ENCODE measurements around the gene C12orf43.

Gene C12orf43

DNA sequence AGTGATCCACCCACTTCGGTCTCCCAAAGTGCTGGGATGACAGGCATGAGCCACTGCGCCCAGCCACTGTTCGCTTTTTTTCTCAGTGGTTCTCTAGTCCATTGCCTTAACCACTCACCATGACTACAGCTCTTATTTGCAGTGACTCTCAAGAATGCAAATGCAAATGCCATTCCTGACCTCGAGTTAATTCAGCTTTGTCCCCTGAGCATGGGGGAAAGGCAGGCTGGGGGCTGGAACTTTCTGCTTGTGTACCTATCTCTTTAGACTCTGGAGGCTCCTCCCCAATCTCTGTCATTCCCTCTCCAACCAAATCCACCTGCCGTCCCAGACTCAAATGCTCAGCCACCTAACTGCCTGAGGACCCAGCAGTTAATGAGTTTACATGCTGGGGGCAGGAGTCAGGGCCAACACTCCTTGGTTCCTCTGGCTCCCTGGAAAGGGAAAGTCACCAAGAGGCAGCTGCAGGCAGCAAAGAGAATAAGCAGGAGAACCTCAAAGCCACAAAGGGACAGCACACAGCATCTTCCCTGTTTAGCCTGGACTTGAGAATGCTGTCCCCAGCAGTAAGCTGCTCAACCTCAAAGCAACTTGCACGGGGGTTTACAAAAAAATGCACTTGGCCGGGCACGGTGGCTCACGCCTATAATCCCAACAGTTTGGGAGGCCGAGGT is 43.3 kb downstream of the C12orf43 start:
- no peak for FAIRE-seq

DNA sequence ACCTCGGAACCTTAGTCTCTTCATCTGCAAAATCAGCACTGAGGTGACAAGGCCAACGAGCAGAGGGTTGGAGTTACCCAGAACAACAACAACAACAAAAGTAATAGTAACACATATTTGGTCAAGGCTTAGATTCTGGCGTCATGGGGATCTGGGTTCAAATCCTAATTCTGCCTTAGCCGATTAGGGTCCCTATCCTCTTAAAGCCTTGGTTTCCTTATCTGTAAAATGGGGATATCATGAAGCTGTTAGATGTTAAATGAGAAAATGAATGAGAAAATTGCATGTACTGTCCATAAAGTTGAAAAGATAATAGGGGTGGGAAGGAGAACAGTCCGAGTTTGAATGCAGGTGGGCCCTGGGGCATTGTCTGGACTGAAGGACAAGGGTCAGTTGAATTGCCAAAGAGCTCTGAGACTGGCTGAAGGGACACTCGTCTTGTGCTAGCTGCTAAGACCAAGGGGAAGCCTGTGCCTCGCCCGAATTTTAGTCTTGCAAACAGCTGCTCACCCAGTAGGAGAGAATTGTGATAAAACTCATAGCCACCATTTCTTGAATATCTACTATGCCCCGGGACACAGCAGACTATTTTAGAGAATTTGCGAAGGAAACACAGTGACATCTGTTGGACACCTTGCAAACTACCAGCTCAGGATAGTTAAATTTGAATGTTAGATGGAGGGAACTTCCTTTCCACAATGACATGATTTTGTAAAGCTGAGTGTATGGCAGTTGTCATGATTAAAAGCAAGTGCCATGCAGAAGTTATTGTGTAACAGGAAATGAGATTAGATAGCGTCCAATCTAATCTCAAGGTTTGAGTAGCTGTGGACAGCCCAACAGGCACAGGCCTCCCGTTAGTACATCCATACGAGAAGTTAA is 44.7 kb downstream of the C12orf43 start:
- FAIRE-seq = no peak

DNA sequence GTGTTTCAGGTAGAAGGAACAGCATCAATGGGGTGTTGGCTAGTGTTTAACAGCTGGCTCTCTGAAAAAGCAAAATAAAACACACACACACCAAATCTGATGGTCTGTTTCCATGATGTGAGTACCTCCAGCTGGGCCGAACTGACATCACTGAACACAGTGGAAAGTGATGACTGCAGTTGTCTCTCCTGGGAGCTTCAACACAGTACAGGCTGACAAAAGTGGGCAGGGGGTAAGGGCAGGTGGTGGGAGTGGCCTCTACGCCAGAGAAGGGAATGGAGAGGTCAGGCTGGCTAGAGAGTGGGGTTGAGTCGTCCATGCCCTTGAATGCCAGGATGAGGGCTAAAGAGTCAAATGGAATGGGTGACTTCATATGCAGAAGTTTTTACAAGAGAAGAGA is 46.0 kb downstream of the C12orf43 start:
- no peak for FAIRE-seq

DNA sequence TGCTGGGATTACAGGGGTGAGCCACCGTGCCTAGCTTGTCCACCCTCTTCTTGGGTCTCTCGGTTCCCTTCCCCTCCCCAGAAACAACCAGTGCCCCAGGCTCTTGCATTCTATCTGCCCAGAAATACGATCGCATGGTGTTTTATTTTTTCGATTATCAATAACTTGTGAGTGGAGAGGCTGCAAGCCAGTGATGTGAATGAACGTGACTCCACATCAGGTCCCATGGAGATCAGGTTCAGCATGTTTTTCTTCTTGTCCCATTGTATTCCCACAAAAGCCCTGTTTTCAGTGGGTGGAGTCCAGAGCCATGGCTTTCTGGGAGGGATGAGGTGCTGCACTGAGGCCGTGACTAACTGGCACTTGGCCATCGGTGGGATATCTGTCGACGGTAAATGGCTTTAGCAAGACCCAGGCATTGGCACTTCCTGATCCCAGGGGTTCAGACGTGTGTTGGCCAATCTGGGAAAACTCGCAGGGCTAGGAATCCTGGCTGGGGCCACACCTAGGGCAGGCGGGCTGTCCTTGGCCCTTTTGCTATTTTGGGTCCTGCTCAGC is 50.7 kb downstream of the C12orf43 start:
- FAIRE-seq = no peak

DNA sequence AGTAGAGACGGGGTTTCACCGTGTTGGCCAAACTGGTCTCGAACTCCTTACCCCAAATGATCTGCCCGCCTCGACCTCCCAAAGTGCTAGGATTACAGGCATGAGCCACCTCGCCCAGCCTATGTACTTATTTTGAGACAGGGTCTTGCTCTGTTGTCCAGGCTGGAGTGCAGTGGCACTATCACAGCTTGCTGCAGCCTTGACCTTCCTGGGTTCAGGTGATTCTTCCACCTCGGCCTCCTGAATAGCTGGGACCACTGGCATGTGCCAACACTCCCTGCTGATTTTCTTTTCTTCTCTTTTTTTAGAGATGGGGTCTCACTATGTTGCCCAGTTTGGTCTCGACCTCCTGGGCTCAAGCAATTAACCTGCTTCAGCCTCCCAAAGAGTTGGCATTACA is 52.0 kb downstream of the C12orf43 start:
- FAIRE-seq = no peak

DNA sequence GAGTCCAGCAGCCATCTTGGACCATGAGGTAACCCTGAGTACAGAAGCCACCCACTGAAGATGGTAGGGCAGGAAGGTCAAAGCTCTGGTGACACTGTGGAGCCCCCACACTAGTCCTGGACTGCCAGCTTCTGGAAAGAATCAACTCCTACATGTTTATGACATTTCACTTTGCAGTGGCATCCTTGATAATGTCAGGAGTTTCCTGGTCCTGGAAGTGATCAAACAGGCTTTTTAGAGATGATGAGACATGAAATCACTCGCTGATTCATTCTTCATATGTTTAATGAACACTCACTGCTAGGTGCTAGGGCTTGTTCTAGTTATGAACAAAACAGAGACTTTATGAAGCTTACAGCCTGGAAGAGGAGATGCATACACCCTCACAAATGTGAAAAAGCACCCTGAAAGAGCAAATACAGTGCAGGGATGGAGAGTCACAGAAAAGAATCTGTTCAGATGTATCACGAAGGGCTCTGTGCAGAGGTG is 53.7 kb downstream of the C12orf43 start:
- FAIRE-seq = no peak

DNA sequence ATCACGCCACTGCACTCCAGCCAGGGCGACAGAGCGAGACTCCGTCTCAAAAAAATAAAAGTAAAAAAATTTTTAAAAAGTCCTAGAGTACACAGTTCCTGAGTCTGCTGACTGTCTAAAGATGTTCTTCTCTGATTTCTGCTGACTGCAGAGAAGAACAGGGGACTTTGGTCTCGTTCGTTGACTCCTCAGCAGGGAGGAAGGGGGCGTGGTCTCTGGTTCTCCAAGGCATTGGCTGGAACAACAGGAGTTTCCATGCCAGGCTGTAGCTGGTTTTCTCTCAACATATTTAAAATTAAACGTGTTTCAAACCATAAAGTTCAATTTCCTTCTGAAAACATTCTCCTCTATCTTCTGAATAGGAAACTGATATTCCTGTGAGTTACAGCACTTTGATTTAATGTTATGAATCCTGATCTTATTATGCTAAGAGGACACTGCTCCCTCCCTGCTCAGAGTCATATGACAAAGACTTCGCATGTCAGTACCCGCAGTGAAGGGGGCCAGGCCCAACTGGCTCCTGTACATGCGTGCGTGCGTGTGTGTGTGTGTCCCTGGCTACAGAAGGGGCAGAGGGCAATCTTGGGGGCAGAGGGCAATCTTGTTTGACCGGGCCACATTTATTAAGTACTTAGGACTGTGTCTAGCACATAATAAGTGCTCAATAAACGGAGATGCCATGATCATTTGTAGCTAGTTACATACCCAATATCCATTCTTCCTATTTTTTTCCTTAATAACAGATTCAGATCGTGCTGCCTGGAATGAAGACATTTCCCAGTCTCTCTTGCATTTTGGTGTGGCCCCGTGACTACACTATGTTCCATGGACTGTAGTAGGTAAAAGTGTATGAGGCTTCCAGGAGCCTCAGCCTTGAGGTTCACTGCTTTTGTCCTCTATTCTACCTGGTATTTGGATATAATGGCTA is 54.4 kb downstream of the C12orf43 start:
- FAIRE-seq = no peak

DNA sequence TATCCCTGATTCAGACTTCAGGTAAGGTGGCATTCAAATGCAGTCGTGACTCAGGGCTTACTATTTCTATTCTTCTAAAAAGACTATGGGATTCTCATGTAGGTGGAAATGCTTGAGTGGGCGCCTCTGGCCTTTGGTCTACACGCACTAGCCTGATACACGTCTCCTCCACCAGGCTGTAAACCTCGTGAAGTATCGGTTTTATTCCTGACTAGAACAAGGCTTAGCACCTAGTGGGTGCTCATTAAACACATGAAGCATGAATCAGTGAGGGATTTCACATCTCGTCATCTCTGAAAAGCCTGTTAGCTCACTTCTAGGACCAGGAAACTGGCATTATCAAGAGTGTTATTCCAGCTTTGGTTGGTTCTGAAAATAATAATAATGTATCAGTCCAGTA is 55.6 kb downstream of the C12orf43 start:
- FAIRE-seq = no peak

DNA sequence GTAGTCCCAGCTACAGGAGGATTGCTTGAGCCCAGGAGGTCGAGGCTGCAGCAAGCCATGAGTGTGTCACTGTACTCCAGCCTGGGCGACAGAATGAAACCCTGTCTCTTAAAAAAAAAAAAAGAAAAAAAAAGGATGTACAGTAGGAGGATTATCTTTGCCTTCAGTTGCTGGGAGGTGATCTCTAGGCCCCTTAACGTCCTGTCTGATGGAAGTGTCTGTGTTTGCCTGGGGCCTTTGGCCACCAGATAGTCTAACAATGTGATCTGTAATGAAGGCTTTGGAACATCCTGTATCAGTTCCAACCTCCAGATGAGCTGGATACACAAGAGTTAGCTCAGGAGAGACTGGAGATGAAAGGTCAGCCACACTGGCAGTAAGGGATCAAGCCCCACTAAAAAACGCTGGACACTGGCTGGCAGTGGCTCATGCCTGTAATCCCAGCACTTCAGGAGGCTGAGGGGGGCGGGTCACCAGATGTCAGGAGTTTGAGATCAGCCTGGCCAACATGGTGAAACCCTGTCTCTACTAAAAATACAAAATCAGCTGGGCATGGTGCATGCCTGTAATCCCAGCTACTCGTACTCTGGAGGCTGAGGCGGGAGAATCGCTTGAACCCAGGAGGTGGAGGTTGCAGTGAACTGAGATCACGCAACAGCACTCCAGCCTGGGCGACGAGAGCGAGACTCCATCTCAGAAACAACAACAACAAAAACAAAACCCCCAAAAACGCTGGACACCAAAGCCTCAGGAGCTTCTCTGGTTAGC is 57.0 kb downstream of the C12orf43 start:
- FAIRE-seq = no peak

DNA sequence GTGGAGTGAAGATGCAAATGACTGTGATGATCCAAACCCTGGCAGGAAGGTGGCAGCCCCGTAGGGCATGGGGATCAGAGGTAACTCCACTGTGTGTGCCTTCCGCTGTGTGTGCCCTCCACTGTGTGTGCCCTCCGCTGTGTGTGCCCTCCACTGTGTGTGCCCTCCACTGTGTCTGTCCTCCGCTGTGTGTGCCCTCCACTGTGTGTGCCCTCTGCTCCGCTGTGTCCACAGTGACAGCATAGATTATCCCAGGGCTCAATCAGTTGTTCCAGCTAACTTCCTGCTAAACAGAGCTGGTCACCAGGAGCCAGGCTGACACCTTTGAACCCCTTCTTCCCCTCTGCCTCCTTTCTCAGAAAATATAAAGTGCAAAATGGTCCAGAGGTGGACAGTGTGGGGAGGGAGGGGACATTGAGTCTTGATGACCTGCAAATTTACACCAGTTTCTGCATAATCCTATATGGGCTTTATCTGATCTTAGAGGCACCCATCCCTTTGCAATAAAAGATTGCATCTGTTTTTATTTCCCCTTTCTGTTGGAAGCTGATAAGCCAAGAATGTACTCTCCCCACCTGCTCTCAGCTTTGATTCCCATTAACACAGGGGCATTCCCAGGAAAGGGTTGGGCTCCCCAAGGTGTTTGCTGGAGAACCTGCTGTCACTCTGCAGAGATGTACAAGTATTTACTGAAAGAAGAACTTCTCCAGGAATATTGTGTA is 59.5 kb downstream of the C12orf43 start:
- no peak for FAIRE-seq

DNA sequence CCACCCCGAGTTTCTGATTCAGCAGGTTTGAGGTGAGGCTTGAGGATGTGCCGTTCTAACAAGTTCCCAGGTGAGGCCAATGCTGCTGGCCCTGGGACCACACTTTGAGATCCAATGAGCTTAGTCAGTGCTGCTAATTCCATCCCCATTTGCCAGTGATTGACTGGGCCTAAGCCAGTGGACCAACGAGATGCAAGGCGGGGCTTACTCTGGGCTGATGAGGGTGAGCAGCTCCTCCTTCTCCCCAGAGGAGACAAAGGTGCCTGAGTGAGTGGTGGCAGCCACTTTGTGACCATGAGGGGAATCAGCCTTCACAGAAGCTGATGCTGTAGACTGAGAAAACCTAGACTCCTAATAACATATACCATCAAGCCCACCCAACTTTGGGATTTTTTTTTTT is 61.1 kb downstream of the C12orf43 start:
- no peak for FAIRE-seq

DNA sequence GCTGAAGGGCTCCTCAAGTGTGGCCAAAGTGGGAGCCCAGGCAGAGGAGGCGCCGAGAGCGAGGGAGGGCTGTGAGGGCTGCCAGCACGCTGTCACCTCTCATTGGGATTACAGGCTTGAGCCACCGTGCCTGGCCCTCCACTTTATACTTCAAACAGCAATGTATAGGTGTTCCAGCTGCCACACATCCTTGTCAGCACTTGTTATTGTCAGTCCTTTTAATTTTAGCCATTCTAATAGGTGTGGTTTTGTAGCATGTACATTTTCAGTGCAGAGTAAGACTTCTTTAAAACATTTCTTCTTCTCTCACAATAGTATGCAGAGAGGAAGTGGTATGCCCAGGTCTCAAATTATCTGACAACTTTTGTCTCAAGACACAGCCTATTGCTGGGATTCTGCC is 65.5 kb downstream of the C12orf43 start:
- FAIRE-seq = no peak

Measured in colon (tissue), 2 donors.